HepG2 (cell line): Measurements from ENCODE around the gene DPT. TPM values are rescaled to one million over a fixed set of nuclear protein-coding genes. Genes with fewer than 3 reads are reported as not detected.

Source experiments
- FOXO4 ChIP-seq: sonication (generic); formaldehyde crosslinking; conservative IDR thresholded peaks from 2 replicates; pipeline ENCODE4 v1.8.1; 2023; ENCODE audit warnings: missing genetic modification reagents
- GPBP1L1 ChIP-seq: sonication (generic); formaldehyde crosslinking; IDR thresholded peaks from 2 replicates; pipeline ENCODE4 v1.5.0; 2020; ENCODE audit warnings: mild to moderate bottlenecking, missing genetic modification reagents
- MAZ ChIP-seq, 2 experiments: sonication (generic) in 1 of 2; formaldehyde crosslinking in 1 of 2; IDR thresholded peaks; 2 replicates each; pipeline versions ENCODE4 v1.5.0 to v1.6.1; 2012 to 2020; ENCODE audit warnings: low read depth in 2 of 2, mild to moderate bottlenecking in 2 of 2, borderline replicate concordance in 1 of 2, improper control_type of control experiment in 1 of 2, low read length in 1 of 2, missing genetic modification reagents in 1 of 2, moderate library complexity in 1 of 2
- RAD51 ChIP-seq: fragments of 450-650 bp; IDR thresholded peaks from 2 replicates; pipeline ENCODE4 v1.6.1; 2016; ENCODE audit warnings: borderline replicate concordance
- REST ChIP-seq, 2 experiments: IDR thresholded peaks; 2 replicates each; pipeline ENCODE4 v1.6.1; 2011 to 2012; ENCODE audit warnings: low read length in 2 of 2, borderline replicate concordance in 1 of 2, low read depth in 1 of 2, mild to moderate bottlenecking in 1 of 2, moderate library complexity in 1 of 2
- polyA plus RNA-seq, 8 experiments: library from polyadenylated mRNA; depleted of rRNA in 3 of 8; stranded (reverse) in 7 of 8; unstranded in 1 of 8; fragments of >200 nt; fragmentation: Illumina TruSeq in 4 of 8; extraction: Trizol in 4 of 8; gene quantifications; 2 replicates each; pipeline versions ENCODE4 v1.2.1 to v1.2.3, GENCODE V29; 2011 to 2016; ENCODE audit warnings: low read depth in 4 of 8, missing spikeins in 1 of 8, mixed read lengths in 1 of 8; ENCODE audit not compliant: insufficient read depth in 1 of 8
- total RNA-seq, 5 experiments: library from RNA; depleted of rRNA; stranded (reverse); fragments of >200 nt; fragmentation: Illumina TruSeq; extraction: Trizol; gene quantifications; 2 replicates each; pipeline ENCODE4 v1.2.3, GENCODE V29; 2016; ENCODE audit warnings: low read depth in 1 of 5

DPT gene
- total and polyA plus RNA-seq, 2 of the 13 experiments (the other 11 are each of a cell fraction or from before 2014, with no cell fraction given), result 0.04 TPM; not detected in 1

DNA sequence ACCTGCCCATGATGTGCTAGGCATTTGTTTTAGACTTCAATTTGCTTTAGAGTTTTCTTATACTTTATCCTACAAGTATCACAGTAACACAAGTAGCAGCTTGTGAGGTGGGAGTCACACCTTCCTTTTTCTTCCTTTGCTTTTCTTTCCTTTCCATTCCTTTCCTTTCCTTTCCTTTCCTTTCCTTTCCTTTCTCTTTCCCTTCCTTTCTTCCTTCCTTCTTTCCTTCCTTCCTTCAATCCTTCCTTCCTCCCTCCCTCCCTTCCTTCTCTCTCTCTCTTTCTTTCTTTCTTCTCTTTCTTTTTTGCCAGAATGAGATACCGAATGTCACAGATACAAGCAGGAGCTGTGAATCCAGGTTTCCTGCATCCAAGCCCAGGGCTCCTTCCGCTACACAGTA lies 3.9 kb downstream of the DPT start (continued):
- TF ChIP-seq REST (IDR thresholded peaks at IDR 0.05; ENCODE audit: borderline replicate concordance in 1 of 2, low read depth in 1 of 2, low read length in 2 of 2), result no peak
- no peak for TF ChIP-seq FOXO4 (CRISPR knock-in tag)
- TF ChIP-seq RAD51, result no peak
- no peak for TF ChIP-seq MAZ (IDR thresholded peaks at IDR 0.05; ENCODE audit: borderline replicate concordance, low read depth, low read length)
- TF ChIP-seq MAZ (CRISPR knock-in tag; IDR thresholded peaks at IDR 0.05; ENCODE audit: low read depth), result no peak
- no peak for TF ChIP-seq GPBP1L1 (CRISPR knock-in tag)
- TF ChIP-seq, all 625 proteins: peak for 0
